Common myeloid progenitor, CD34-positive (primary cell): ENCODE measurements around the gene NOP14.

ENCODE experiments used
- CTCF ChIA-PET: fragments of 350-600 bp; sonication (Branson Sonifier 250); formaldehyde crosslinking; loops from one replicate; lab custom pipeline; 2021; ENCODE audit warnings: antibody characterized with exemption; lab: Charles Lee
- POLR2A ChIA-PET: fragments of 350-600 bp; sonication (Branson Sonifier 250); formaldehyde crosslinking; loops from one replicate; lab custom pipeline; 2021; ENCODE audit warnings: antibody characterized with exemption; lab: Charles Lee
- DNase-seq, 3 donors: peaks; one replicate each; pipeline versions ENCODE4 v3.0.0 to v3.0.0-alpha.2; 2013
- H3K27ac ChIP-seq, 2 experiments: 1 replicate in 1 of 2; 2 replicates in 1 of 2; pipeline ENCODE4 v1.7.0; 2013; ENCODE audit warnings: inconsistent platforms in 2 of 2, low read length in 2 of 2, mild to moderate bottlenecking in 2 of 2, low read depth in 1 of 2, moderate library complexity in 1 of 2; ENCODE audit not compliant: severe bottlenecking in 2 of 2, insufficient read depth in 1 of 2, poor library complexity in 1 of 2
- H3K27me3 ChIP-seq, 5 experiments: replicated peaks in 2 of 5; 1 replicate in 3 of 5; 2 replicates in 2 of 5; pipeline versions ENCODE4 v1.6.1 to v1.7.0; 2013; ENCODE audit warnings: low read length in 4 of 5, mild to moderate bottlenecking in 2 of 5, moderate library complexity in 2 of 5, inconsistent platforms in 1 of 5; ENCODE audit not compliant: insufficient read depth in 5 of 5, control insufficient read depth in 4 of 5
- H3K36me3 ChIP-seq, 4 experiments: 1 replicate in 2 of 4; 2 replicates in 2 of 4; pipeline versions ENCODE4 v1.6.1 to v1.7.0; 2013; ENCODE audit warnings: low read length in 3 of 4, control low read depth in 1 of 4, mild to moderate bottlenecking in 1 of 4; ENCODE audit not compliant: control insufficient read depth in 4 of 4, insufficient read depth in 4 of 4
- H3K4me1 ChIP-seq, 4 experiments: 1 replicate in 3 of 4; 2 replicates in 1 of 4; pipeline versions ENCODE4 v1.6.1 to v1.7.1; 2013; ENCODE audit warnings: low read length in 3 of 4, mild to moderate bottlenecking in 3 of 4, control low read depth in 1 of 4, inconsistent platforms in 1 of 4, moderate library complexity in 1 of 4; ENCODE audit not compliant: control insufficient read depth in 4 of 4, insufficient read depth in 4 of 4; ENCODE audit errors: control extremely low read depth in 1 of 4
- H3K4me3 ChIP-seq, 7 experiments: 1 replicate in 4 of 7; 2 replicates in 3 of 7; pipeline versions ENCODE4 v1.5.1 to v1.7.0; 2013; ENCODE audit warnings: mild to moderate bottlenecking in 7 of 7, low read length in 6 of 7, moderate library complexity in 6 of 7, inconsistent platforms in 2 of 7, low read depth in 2 of 7, control low read depth in 1 of 7; ENCODE audit not compliant: insufficient read depth in 4 of 7, control insufficient read depth in 1 of 7; ENCODE audit errors: extremely low read depth in 1 of 7
- H3K9me3 ChIP-seq, 5 experiments: 1 replicate in 4 of 5; 2 replicates in 1 of 5; pipeline versions ENCODE4 v1.6.1 to v1.7.1; 2013; ENCODE audit warnings: low read length in 4 of 5, mild to moderate bottlenecking in 2 of 5, inconsistent platforms in 1 of 5, low read depth in 1 of 5, moderate library complexity in 1 of 5; ENCODE audit not compliant: control insufficient read depth in 4 of 5, insufficient read depth in 2 of 5; ENCODE audit errors: control extremely low read depth in 1 of 5
- WGBS: methylation state at CpG from one replicate; pipeline ENCODE4 v1.1.5; 2013; ENCODE audit not compliant: insufficient coverage; 5-methylcytosine and 5-hydroxymethylcytosine counted together

The NOP14 gene

GRCh38 chr4:2931512-2932301 lies 31.5 kb downstream of the NOP14 start:
- DNase-seq = peak; percentile 68 to 88 (median 83)
- POLR2A ChIA-PET = no interaction called here
- Histone ChIP-seq H3K36me3 (peaks cover 0 to 59% (median 32%) of the 10 kb centered on the region in 4 experiments), H3K9me3 (no peaks in the 10 kb centered on the region), H3K27me3 (no peaks in the 10 kb centered on the region), H3K4me3 (peak overlapping the region in 2 of 7 experiments; percentile 1 to 10), H3K4me1 (peaks cover 6 to 47% (median 41%) of the 10 kb centered on the region in 4 experiments), H3K27ac (peak overlapping the region in 1 of 2 experiments; percentile 34)
- CTCF ChIA-PET = interaction anchor here (1.2 kb wide), 1 partner anchor 52 kb away, joined by 4 read pairs; no protein-coding TSS in a partner anchor
- whole genome bisulfite sequencing = 49% methylated on average over 29 of the region's 38 CpGs

- ChIA-PET POLR2A (no interaction called here), CTCF (interaction anchor here (1.2 kb wide), 1 partner anchor 51 kb away, joined by 4 read pairs; no protein-coding TSS in a partner anchor)
- 93% methylated on average over 30 of the region's 34 CpGs for WGBS
- DNase-seq = no peak
- H3K36me3 ChIP-seq = peaks cover 0 to 63% (median 37%) of the 10 kb centered on the region in 4 experiments
- no peaks in the 10 kb centered on the region for H3K27me3 ChIP-seq
- no peaks in the 10 kb centered on the region for H3K9me3 ChIP-seq
- peaks cover 5 to 41% (median 37%) of the 10 kb centered on the region in 4 experiments for H3K4me1 ChIP-seq
- H3K4me3 ChIP-seq = peak overlapping the region in 1 of 7 experiments; percentile 1
- peak overlapping the region in 1 of 2 experiments; percentile 34 for H3K27ac ChIP-seq
Observed at GRCh38 chr4:2930758-2931511, 32.3 kb downstream of the NOP14 start.

DNA sequence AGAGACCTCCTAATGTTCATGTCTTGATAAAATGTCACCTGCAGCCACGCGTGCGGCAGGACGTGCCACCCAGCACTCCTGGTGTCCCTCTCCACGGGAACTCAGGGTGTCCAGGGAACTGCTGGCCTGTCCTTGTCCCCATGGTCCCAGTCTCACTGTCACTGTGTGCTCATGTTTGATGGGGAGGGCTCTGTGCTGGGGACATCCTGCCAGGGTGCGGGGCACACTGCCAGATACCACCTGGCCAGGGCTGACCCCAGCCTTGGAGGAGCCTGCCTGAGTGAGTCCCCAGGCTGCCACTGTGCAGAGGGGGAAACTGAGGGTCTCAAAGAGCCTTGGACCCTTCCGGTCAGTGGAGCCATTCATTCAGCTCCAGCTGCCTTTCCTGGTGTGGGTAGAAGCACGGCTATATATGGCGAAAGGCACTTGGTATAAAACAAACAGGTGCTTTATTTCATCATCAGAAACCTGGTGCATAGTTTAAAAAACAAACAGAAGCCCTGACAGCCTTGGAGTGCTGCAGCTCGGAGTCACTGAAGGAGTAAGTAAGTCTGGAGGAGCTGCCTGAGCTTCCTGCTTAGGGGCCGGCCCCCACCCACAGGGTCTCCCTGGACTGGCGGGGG lies 33.0 kb downstream of the NOP14 start:
- Histone ChIP-seq H3K36me3 (peaks cover 0 to 68% (median 40%) of the 10 kb centered on the region in 4 experiments), H3K4me1 (peaks cover 0 to 34% (median 30%) of the 10 kb centered on the region in 4 experiments), H3K9me3 (no peaks in the 10 kb centered on the region), H3K4me3 (no peak overlapping the region), H3K27ac (no peak overlapping the region), H3K27me3 (no peaks in the 10 kb centered on the region)
- CTCF ChIA-PET = no interaction called here
- WGBS = 95% methylated on average over 12 of the region's 12 CpGs
- POLR2A ChIA-PET = no interaction called here
- no peak for DNase-seq

GRCh38 chr4:2929469-2929868 lies 33.7 kb downstream of the NOP14 start:
- Histone ChIP-seq H3K9me3 (no peaks in the 10 kb centered on the region), H3K4me3 (no peak overlapping the region), H3K4me1 (peaks cover 0 to 30% (median 28%) of the 10 kb centered on the region in 4 experiments), H3K27me3 (no peaks in the 10 kb centered on the region), H3K36me3 (peaks cover 0 to 73% (median 44%) of the 10 kb centered on the region in 4 experiments), H3K27ac (no peak overlapping the region)
- CTCF ChIA-PET = interaction anchor here (1.2 kb wide), 1 partner anchor 19 kb away, joined by 3 read pairs; no protein-coding TSS in a partner anchor
- 96% methylated on average over 12 of the region's 16 CpGs for WGBS
- POLR2A ChIA-PET = no interaction called here
- no peak for DNase-seq

DNA sequence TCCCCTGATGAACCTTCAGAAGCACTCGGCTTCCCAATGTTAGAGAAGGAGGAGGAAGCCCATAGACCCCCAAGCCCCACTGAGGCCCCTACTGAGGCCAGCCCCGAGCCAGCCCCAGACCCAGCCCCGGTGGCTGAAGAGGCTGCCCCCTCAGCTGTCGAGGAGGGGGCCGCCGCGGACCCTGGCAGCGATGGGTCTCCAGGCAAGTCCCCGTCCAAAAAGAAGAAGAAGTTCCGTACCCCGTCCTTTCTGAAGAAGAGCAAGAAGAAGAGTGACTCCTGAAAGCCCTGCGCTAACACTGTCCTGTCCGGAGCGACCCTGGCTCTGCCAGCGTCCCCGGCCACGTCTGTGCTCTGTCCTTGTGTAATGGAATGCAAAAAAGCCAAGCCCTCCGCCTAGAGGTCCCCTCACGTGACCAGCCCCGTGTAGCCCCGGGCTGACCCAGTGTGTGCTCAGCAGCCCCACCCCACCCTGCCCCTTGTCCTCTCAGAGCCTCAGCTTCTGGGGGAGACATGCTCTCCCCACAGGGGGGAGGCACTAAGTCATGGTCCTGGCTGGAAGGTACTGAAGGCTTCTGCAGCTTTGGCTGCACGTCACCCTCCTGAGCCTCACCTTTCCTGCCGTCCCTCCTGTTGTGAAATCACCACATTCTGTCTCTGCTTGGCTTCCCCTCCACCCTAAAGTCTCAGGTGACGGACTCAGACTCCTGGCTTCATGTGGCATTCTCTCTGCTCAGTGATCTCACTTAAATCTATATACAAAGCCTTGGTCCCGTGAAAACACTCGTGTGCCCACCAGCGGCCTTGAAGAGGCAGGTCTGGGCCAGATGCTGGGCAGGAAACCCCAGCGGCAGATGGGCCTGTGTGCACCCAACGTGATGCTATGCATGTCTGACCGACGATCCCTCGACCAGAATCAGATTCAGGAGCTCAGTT lies 34.7 kb downstream of the NOP14 start:
- ChIA-PET CTCF (interaction anchor here (0.9 to 1.4 kb wide), 3 partner anchors 14 to 20 kb away, joined by 3 to 5 read pairs (median 3); no protein-coding TSS in a partner anchor), POLR2A (no interaction called here)
- Histone ChIP-seq H3K36me3 (peaks cover under 1 to 81% (median 50%) of the 10 kb centered on the region in 4 experiments), H3K27ac (peak overlapping the region in 1 of 2 experiments; percentile 5), H3K27me3 (no peaks in the 10 kb centered on the region), H3K4me3 (no peak overlapping the region), H3K9me3 (no peaks in the 10 kb centered on the region), H3K4me1 (peaks cover 0 to 25% (median 23%) of the 10 kb centered on the region in 4 experiments)
- WGBS = 95% methylated on average over 27 of the region's 32 CpGs
- DNase-seq = no peak

DNA sequence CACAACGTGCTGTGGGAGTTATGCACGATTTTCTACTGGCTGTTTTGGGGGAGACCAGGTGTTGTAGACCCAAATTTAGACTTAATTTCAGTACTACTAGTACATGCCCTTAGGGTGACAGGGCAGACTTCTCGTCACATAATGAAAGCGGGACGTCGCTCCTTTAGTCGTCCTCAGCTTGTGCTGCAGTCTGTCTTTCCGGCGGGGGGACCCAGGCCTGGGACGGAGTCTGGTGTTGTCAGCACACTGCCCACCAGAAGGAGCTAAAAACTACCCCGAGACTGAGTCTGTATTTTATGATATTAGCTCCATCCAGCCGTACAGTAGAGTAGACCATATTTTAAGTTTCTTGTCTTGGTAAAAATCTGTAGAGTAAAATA lies 35.5 kb downstream of the NOP14 start:
- H3K36me3 ChIP-seq = peaks cover 3 to 85% (median 56%) of the 10 kb centered on the region in 4 experiments

More for the DNA sequence above, 35.5 kb downstream of the NOP14 start:
- Histone ChIP-seq H3K27me3 (no peaks in the 10 kb centered on the region), H3K9me3 (no peaks in the 10 kb centered on the region), H3K4me3 (no peak overlapping the region), H3K4me1 (peaks cover 0 to 21% (median 20%) of the 10 kb centered on the region in 4 experiments), H3K27ac (no peak overlapping the region)
- CTCF ChIA-PET = interaction anchor here (0.9 to 1.4 kb wide), 2 partner anchors 14 to 21 kb away, joined by 3 to 5 read pairs; no protein-coding TSS in a partner anchor
- no peak for DNase-seq
- POLR2A ChIA-PET = no interaction called here
- WGBS = 93% methylated on average over 10 of the region's 12 CpGs
